Measurements from ENCODE around the gene PRMT6.
"Not testable (repeated sequence)": the region's sequence is repeated elsewhere in the genome, so short reads cannot be mapped to it uniquely, and the experiment has no call there.

Gene PRMT6

DNA sequence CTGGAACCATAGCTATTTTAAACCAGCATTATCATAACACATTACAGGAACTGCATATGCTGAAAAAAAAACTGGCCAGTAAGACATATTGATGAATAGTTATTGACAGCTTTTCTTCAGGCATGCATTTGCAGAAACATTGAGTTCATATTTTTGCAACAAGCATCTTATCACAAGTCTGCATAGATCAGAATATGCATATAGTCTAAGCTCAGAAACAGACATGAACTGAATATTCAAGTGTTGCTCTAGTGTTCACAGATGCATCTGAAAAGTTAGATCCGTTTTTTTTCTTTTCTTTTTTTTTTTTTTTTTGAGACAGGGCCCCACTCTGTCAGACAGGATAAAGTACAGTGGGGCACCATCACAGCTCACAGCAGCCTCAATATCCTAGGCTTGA, 22.8 kb downstream of the PRMT6 start:
- H3K36me3 ChIP-seq = no peaks in the 10 kb centered on the region
- H3K9me3 ChIP-seq = peaks cover 0 to 7% (median 0%) of the 10 kb centered on the region in 3 donors
- H3K27me3 ChIP-seq = no peaks in the 10 kb centered on the region
- no peak overlapping the region for H3K4me3 ChIP-seq
- no peaks in the 10 kb centered on the region for H3K4me1 ChIP-seq
- TF ChIP-seq, protein P1, sequence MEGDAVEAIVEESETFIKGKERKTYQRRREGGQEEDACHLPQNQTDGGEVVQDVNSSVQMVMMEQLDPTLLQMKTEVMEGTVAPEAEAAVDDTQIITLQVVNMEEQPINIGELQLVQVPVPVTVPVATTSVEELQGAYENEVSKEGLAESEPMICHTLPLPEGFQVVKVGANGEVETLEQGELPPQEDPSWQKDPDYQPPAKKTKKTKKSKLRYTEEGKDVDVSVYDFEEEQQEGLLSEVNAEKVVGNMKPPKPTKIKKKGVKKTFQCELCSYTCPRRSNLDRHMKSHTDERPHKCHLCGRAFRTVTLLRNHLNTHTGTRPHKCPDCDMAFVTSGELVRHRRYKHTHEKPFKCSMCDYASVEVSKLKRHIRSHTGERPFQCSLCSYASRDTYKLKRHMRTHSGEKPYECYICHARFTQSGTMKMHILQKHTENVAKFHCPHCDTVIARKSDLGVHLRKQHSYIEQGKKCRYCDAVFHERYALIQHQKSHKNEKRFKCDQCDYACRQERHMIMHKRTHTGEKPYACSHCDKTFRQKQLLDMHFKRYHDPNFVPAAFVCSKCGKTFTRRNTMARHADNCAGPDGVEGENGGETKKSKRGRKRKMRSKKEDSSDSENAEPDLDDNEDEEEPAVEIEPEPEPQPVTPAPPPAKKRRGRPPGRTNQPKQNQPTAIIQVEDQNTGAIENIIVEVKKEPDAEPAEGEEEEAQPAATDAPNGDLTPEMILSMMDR (IDR thresholded peaks at IDR 0.05) = no peak
- intact Hi-C loops (cut with DNase I; ENCODE audit: low total_unique reads) = no loop called here
- no peak overlapping the region for H3K27ac ChIP-seq
- no peak for DNase-seq

DNA sequence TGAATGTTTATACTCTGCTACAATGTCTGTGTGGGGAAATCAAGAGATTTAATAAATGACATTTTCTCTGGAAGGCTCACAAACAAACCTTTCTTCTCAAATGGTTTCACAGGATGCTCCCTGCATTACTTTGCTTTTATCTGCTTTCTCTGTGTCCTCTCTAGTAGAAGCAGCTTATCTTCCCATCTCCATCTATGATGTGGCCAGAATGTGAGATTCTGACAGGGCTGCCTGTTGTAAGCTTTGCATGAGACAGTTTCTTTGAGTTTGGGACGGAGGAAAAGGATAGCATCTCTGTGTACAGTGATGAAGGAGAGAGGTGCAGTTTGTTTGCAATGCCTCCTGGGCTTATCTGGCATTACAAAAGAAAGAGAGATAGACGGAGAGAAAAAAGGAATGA, 24.6 kb downstream of the PRMT6 start:
- Histone ChIP-seq H3K27me3 (no peaks in the 10 kb centered on the region), H3K36me3 (no peaks in the 10 kb centered on the region), H3K9me3 (peaks cover 0 to 12% (median 3%) of the 10 kb centered on the region in 3 donors), H3K27ac (no peak overlapping the region), H3K4me3 (no peak overlapping the region), H3K4me1 (no peaks in the 10 kb centered on the region)
- intact Hi-C loops (cut with DNase I; ENCODE audit: low total_unique reads) = no loop called here
- DNase-seq = no peak
- TF ChIP-seq, protein P1 (IDR thresholded peaks at IDR 0.05) = no peak

DNA sequence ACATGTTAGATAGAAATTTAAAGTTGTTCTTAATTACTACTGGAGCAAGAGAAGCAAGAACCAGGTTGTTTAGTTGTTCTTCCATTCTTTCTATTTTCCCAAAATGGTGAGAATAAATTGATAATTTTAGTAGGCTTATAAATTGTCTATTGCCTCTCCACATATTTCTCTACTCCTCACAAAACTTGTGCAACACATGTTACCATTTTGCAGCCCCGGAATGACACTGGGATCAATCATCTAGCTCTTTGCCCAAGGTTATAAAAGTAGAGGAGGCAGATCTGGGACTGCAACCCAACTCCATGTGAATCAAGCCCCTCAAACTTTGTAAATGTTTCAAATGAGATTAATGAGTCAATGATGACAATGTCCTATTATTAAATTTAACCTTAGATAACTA, 34.9 kb downstream of the PRMT6 start:
- H3K36me3 ChIP-seq = no peaks in the 10 kb centered on the region
- TF ChIP-seq, protein P1 (IDR thresholded peaks at IDR 0.05) = no peak
- intact Hi-C loops (cut with DNase I; ENCODE audit: low total_unique reads) = no loop called here
- H3K27me3 ChIP-seq = no peaks in the 10 kb centered on the region
- no peak overlapping the region for H3K27ac ChIP-seq
- DNase-seq = no peak
- H3K4me1 ChIP-seq = no peaks in the 10 kb centered on the region
- no peaks in the 10 kb centered on the region for H3K9me3 ChIP-seq
- H3K4me3 ChIP-seq = no peak overlapping the region

DNA sequence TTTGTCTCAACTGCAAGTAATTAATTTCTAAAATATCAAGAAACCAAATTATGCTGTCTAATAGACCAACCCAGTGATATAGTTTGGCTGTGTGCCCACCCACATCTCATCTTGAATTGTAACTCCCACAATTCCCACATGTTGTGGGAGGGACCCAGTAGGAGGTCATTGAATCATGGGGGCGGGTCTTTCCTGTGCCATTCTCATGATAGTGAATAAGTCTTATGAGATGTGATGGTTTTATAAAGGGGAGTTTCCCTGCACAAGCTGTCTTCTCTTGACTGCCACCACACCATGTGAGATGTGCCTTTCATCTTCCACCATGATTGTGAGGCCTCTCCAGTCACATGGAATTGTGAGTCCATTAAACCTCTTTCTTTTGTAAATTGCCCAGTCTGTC, 36.9 kb downstream of the PRMT6 start:
- H3K4me1 ChIP-seq; H3K27me3 ChIP-seq; H3K9me3 ChIP-seq; H3K27ac ChIP-seq; intact Hi-C loops (cut with DNase I; ENCODE audit: low total_unique reads); DNase-seq; H3K36me3 ChIP-seq; H3K4me3 ChIP-seq: not testable (repeated sequence)

DNA sequence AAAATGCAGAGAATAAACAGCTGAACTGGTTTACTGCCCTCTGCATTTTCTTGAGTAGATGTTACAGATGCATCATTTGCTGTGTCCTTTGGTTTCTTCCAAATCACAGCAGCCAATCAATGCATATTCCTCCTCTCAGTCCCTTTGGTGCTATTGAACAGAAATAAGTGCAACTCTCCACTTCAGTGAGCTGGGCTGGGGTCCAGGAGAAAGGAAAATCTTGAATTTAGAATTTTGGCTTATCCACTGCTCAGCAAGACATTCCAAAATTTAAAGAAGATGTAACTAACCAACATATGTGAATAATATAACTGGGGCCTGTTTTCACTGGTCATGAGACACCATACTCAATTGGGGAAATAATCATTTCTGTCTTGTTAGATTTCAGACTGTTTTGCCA, 39.2 kb downstream of the PRMT6 start:
- TF ChIP-seq, protein P1 (IDR thresholded peaks at IDR 0.05) = no peak
- no peaks in the 10 kb centered on the region for H3K4me1 ChIP-seq
- H3K4me3 ChIP-seq = no peak overlapping the region
- no peaks in the 10 kb centered on the region for H3K9me3 ChIP-seq
- H3K27me3 ChIP-seq = no peaks in the 10 kb centered on the region
- no peak for DNase-seq
- no peaks in the 10 kb centered on the region for H3K36me3 ChIP-seq
- H3K27ac ChIP-seq = no peak overlapping the region
- intact Hi-C loops (cut with DNase I; ENCODE audit: low total_unique reads) = no loop called here

DNA sequence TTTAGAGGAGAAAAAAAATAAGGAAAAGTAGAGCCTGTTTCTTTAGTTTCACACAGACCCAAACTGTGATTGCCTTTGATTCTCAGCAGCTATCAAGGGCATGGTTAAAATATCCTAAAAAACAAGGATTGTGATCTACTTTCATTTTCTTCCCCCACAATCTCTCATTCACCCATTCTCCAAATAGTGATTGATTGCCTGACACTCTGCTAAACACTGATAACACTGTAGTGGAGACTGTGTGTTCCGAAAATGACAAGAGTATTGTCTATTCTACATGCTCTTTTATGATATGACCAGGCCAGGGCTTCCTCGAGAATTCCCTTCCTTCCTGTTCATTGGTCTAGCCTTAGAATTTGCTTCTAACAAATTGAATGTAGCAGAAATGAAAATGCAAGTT, 40.2 kb downstream of the PRMT6 start:
- intact Hi-C loops (cut with DNase I; ENCODE audit: low total_unique reads) = no loop called here
- H3K27ac ChIP-seq = no peak overlapping the region
- no peaks in the 10 kb centered on the region for H3K27me3 ChIP-seq
- no peak for DNase-seq
- no peaks in the 10 kb centered on the region for H3K9me3 ChIP-seq
- no peak overlapping the region for H3K4me3 ChIP-seq
- no peaks in the 10 kb centered on the region for H3K4me1 ChIP-seq
- TF ChIP-seq, protein P1 (IDR thresholded peaks at IDR 0.05) = no peak
- no peaks in the 10 kb centered on the region for H3K36me3 ChIP-seq

Data from tibial artery (tissue), 4 donors.